NCI-H69 (cell line): ENCODE measurements around the gene KRTAP10-5.
A peak's percentile ranks its signal among the peaks of the same experiment; 100 is the strongest.

Source experiments
- DNase-seq: peaks from one replicate; lab custom pipeline; 2025; lab: John Stamatoyannopoulos, UW

Gene KRTAP10-5

DNA sequence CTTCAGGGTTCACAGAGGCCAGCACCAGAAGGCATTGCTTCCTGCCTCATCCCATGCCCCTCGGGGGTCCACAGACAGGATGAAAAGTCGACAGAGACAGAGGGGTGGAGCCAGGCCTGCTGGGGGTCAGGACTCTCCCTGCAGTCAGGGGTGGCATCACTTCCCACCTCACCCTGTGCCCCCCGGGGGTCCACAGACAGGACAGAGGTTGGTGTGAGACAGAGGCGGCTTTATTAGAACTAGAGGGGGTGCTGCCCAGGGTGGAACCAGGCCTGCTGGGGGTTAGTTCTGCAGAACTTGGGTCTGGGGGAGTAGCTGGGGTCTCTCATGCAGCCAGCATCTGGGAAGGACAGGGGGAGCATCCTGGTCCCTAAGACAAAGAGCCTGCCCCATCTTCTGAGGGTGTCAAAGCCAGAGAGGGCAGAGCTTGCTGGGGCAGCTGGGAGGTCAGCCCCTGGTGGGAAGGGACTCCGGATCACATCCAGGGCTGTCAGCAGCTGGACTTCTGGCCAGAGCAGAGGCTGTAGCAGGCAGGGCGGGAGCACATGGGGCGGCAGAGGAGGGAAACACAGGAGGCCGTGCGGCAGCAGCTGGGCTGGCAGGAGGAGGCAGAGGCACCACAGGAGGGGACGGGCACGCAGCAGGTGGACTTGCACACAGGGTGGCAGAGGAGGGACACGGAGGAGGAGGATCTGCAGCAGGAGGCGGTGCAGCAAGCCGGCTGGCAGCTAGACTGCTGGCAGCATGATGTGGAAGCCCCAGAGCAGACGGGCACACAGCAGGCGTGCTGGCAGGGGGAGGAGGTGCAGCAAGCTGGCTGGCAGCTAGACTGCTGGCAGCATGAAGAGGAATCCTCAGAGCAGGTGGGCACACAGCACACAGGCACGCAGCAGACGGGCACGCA lies 10.7 kb upstream of the KRTAP10-5 start:
- DNase-seq: peak; percentile 95

- DNase-seq: no peak
These were observed 9.9 kb upstream of the KRTAP10-5 start for GRCh38 chr21:44590311-44590721.

DNA sequence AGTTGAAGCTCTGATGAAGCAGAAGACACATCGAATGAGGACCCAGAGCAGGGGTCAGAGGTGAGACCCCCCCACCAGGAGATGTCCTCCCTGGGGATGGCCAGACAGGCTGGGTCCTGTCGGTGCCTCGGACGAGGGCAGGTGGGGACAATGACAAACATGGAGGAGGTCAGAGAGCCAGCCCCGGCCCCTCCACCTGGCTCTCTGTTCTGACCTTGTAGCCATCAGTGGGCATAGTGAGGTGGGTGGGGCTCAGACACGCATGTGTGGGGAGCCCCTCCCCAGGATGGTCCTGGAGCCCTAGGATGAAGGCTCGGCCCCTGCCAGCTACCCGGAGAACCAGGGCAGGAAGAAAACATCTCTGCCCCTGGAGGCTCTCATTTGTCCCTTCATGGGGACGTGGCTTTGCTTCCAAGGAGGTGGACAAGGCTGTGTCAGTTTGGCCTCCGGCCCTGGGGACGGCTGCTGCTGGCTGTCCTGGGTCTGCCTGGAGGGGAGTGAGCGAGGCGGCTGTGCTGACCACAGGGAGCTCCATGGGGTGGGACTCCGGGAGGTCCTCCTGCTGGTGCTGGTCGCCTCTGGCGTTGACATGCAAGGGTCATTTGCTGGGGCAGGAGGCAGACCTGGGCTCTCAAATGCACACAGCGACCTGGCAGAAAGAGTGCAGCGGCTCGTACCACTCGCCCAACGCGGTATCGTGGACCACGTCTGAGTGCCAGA lies 9.3 kb upstream of the KRTAP10-5 start:
- DNase-seq: no peak

DNA sequence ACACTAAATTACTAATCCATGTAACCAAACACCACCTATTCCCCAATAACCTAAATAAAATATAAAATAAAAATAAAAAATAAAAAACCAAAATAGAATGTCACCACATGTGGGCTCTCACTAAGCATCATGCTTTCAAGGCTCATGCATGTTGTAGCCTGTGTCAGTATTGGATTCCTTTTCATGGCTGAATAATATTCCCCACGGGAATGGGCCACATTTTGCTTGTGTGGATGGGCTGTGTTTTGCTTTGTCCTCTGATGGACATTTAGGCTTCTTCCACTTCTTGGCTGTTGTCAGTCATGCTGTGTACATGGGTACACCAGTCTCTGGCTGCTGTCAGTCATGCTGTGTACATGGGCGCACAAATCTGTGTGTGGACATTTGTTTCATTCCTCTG lies 8.7 kb upstream of the KRTAP10-5 start:
- DNase-seq: no peak

DNA sequence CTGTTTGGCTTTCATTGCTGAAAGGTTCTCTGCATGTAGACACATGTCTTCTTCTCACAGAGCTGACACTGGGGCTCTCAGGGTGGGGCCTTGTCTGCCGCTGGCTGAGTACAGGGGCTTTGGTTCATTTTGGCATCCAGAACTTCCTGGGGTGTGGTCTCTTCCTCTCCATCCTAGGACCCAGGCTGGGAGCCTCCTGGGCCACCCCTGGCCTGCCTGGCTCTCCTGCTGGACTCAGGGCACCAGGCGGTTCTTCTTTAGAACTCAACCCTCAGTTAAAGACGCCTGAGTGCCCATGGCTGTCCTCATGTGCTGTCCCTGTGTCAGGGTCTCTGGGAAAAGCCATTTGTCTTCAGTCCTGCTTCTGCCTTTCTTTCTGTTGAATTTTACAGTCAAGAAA lies 5.5 kb upstream of the KRTAP10-5 start:
- no peak for DNase-seq

GRCh38 chr21:44583800-44584147 lies 3.4 kb upstream of the KRTAP10-5 start:
- DNase-seq: peak; percentile 88

DNA sequence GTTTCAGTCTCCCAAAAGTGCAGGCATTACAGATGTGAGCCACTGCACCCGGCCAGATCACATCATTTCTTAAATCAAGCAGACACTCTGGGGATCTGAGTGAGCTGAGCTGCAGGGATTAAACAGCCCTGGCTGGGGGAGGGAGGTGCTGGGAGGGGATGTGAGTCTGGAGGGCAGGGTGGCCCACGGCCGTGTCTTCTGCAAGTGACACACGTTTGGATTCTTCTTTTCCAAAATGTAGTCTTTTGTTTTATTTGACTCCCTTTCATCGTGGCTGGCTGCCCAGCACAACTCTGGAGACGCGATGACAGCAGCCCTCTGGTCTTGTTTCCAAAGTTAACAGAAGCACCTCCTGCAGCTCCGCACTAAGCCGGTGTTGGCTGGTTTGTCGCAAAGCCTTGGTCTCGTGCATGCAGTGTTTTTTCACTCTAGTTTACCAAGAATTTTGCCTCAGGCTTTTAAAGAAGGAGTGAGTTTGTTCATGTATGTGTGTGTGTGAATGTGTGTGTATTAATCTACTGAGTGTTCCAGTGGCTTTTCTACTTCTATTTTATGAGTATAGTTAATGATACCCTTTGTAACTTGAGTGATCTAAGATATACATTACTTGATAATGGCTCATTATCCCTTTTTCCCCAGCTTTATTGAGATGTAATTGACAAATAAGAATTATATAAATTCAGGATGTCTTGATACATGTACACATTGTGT lies 2.8 kb upstream of the KRTAP10-5 start:
- DNase-seq: peak; percentile 95

DNA sequence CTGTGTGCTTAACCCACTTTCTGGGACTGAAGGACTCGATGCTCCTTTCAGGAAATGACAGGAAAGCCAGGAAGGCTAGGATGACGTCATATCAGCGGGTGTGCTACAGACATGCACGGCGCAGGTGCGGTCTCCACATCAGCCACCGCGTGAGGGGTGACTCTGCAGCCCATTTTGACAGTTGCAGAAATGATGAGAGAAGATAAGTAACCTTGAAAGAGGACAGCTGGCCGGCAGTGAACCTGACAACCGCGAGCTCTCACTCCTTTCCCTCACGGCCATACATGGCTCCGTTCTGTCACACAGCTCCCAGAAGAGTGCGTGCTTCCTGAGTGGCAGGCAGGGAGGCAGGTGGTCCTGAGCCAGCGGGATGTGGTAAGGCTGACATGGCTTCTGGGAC lies 1.7 kb upstream of the KRTAP10-5 start:
- peak; percentile 80 for DNase-seq

GRCh38 chr21:44581158-44581557 lies 754 bp upstream of the KRTAP10-5 start:
- DNase-seq: no peak

DNA sequence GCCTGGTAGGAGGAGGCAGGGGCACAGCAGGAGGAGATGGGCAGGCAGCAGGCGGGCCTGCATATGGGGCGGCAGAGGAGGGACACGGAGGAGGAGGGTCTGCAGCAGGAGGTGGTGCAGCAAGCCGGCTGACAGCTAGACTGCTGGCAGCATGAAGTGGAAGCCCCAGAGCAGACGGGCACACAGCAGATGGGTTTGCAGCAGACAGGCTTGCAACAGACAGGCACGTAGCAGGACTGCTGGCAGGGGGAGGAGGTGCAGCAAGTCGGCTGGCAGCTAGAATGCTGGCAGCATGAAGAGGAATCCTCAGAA lies 615 bp downstream of the KRTAP10-5 start:
- DNase-seq: no peak

GRCh38 chr21:44579056-44579832 lies 1.2 kb downstream of the KRTAP10-5 start:
- no peak for DNase-seq

DNA sequence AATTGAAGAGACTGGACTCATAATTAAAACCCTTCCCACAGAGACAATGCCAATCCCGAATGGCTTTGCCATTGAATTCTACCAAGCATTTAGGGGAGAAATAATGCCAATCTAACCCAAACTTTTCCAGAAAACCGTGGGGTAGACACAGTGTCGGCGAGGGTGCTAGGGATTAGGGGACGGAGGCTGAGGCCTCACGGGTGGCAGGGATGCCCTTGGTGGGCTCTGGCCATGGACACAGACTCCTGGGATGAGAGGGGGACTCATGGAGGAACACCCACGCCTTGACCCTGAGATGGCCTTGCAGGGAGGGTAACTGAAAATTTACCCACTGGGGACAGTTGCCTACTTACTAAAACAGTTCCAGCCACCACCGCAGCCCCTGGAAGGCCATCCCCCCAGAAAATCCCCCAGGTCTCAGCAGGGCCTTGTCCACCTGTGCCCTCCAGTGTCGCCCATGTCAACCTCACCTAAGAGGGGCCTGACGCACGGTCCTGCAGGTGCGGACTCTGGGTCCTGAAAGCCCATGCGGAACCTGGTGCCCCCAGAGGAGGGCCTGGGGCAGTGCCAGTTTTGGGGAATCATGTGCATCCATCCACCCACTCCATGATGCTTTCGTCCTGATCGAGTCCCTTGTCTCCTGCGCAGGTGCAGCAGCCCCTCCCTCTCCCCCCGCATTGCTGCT lies 1.9 kb downstream of the KRTAP10-5 start:
- DNase-seq: no peak

DNA sequence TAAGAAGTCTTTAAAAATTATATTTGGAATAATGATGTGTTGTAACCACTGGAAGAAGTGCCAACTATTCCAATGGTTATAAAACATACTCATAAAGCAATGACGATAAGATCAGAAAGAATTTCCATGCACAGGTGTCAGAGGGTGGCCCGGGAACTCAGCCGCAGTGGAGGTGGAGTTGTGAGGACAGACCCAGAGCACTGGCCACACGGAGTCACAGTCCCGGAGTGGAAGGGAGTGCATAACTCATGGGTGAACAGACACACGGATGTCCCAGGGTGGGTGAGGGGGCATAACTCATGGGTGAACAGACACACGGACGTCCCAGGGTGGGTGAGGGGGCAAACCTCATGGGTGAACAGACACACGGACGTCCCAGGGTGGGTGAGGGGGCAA lies 4.4 kb downstream of the KRTAP10-5 start:
- no peak for DNase-seq

DNA sequence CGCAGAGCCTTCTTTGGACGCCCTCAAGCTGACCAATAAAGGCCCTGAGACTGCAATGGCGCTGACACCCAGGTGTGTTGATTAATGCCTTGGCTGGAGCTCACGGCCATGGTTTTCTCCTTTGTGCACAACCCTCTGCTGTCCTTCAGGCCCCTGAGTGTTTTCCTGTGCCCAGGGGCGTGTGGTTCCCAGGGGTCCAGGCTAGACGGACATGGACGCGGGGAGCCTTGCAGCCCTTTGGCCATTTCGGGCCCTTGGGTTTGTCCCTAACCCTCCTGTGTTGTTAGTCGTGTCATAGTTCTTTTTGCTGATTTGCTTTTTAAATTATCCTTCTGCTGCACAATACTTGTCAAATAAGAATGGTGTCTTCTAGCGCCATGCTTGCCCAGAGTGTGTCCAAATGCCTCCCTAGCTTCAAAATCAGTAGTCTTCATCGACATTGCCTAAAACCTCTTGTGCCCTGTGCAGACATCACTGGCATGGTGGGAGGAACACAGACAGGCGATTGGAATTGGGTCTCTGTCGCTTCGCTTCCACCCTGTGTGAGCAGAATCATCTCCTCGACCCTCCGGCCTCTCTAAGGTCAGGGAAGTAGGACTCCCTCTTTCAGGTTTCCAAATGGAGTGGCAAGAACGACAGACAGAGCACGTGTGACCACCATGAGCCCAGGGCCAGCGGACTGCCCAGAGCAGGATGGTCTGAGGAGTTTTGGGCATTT lies 4.9 kb downstream of the KRTAP10-5 start:
- no peak for DNase-seq

GRCh38 chr21:44574457-44575306 lies 5.7 kb downstream of the KRTAP10-5 start:
- peak; percentile 75 for DNase-seq

GRCh38 chr21:44573630-44574456 lies 6.6 kb downstream of the KRTAP10-5 start, which contains the start of gene KRTAP10-4:
Gene KRTAP10-4 (plus strand): TSS chr21:44573729. CDS start chr21:44573759, 30 bp downstream.
- peak; percentile 78 for DNase-seq

DNA sequence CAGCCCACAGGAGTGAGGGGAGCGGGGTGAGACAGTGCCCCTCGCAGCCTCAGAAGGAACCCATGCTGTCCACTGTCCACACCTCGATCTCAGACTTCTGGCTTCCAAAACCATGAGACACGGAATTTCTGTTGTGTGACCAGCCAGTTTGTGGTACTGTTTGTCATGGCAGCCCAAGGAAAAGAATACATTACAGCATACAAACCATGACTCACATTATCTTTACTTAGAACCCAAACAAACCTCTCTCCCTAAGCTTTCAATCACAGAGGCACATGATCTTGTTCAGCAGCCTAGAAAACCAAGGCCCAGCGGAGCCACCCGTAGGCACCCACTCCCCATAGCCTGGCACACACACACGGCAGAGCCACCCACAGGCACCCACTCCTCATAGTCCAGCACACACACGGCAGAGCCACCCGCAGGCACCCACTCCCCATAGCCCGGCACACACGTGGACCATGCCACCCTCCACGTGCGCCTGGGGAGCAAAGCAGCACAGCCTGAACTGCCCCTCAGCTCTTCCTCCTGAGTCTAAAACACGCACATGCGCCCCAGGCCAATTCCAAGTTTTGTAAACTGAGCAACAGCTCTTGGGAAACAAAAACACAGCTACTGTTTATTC lies 7.3 kb downstream of the KRTAP10-5 start:
- peak; percentile 41 for DNase-seq
